ACC112 (cell line): ENCODE data around the gene WNT4.
A peak's percentile ranks its signal among the peaks of the same experiment; 100 is the strongest.

Experiments used
- H2AFZ ChIP-seq: fragments of 200-600 bp; sonication (generic); one replicate; pipeline ENCODE4 v1.6.0; 2017; ENCODE audit warnings: antibody characterized with exemption, low read length; ENCODE audit not compliant: unreplicated experiment
- H3K27ac ChIP-seq: fragments of 200-600 bp; sonication (generic); 2 replicates; pipeline ENCODE4 v1.5.1; 2014; ENCODE audit warnings: low read depth, mild to moderate bottlenecking, antibody characterized with exemption, low read length, moderate library complexity
- H3K27me3 ChIP-seq: fragments of 200-600 bp; sonication (generic); 2 replicates; pipeline ENCODE4 v1.6.1; 2014; ENCODE audit warnings: mild to moderate bottlenecking, antibody characterized with exemption, low read length, moderate library complexity, mixed read lengths; ENCODE audit not compliant: insufficient read depth
- H3K36me3 ChIP-seq: fragments of 200-600 bp; sonication (generic); 2 replicates; pipeline ENCODE4 v1.6.1; 2016; ENCODE audit warnings: mild to moderate bottlenecking, antibody characterized with exemption, low read length, moderate library complexity, mixed read lengths; ENCODE audit not compliant: insufficient read depth
- H3K4me1 ChIP-seq: fragments of 200-600 bp; sonication (generic); one replicate; pipeline ENCODE4 v1.6.1; 2016; ENCODE audit warnings: low read length, mixed read lengths; ENCODE audit not compliant: insufficient read depth, unreplicated experiment, control insufficient read depth
- H3K4me3 ChIP-seq: fragments of 200-600 bp; sonication (generic); 2 replicates; pipeline ENCODE4 v1.5.1; 2014; ENCODE audit warnings: mild to moderate bottlenecking, low read depth, low read length
- H3K79me2 ChIP-seq: fragments of 200-600 bp; sonication (generic); one replicate; pipeline ENCODE4 v1.6.0; 2016; ENCODE audit warnings: low read length; ENCODE audit not compliant: control insufficient read depth, unreplicated experiment, insufficient read depth

Gene WNT4

DNA sequence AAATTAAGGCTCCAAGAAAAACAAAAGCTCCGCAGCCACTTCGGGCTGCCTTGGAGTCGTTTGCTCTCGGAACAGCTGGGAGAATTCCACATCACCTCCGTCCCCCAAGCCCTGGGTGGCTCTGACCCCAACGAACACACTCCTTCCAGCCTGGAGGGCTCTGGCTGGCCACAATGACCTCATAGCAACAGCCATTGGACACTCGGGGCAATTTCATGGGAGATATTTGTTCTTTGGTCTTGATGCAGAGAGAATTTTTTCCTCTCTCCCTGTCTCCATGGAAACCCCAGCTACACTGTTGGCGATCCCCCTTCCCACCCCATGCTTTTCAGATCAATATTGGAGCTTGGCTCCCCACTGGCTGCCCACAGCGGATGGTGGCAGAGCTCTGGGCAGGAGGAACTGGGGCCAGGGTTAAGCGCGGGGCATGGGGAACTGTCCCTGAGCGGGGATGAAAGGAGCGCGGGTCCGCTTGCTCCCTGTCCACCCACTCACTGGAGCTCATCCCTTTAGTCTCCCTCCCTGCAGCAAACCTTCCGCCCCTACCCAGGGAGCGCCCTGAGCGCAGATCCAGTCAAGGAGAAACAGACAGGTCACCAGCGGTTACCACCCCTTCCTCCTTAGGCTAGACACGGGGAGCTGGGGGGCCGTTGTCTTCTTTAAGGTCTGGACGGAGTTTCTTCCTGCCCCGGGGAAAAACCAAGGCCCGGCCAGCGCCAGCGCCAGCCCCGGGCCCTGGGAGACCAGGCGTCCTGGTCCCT lies 1.2 kb downstream of the WNT4 start:
- Histone ChIP-seq H2AFZ (no peak overlapping the region), H3K27me3 (peaks cover 53% of the 10 kb centered on the region), H3K36me3 (no peaks in the 10 kb centered on the region), H3K79me2 (no peaks in the 10 kb centered on the region), H3K4me1 (peaks cover 4% of the 10 kb centered on the region), H3K27ac (no peak overlapping the region), H3K4me3 (peak overlapping the region; percentile 63; the same call in 1 of the 2 replicates)

DNA sequence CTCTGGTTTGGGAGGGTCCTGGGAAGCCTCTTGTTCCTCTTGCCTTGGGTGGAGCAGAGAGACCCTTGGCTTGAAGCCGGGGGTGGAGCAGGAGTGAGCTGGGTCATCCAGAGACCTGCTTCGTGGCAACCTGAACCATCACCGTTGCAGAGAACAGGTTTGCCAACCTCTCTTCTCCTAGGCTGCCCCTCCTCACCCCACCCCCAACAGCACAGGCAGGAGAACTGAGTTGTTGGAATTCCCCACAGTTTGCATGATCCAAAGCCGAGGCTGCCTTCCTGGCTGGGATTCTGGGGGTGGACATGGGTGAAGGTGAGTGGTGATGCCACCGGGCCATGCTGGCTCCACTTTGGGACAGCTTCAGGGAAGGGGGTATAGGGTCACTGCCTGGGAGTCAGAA lies 2.2 kb downstream of the WNT4 start:
- Histone ChIP-seq H3K79me2 (no peaks in the 10 kb centered on the region), H3K27ac (no peak overlapping the region), H3K36me3 (no peaks in the 10 kb centered on the region), H3K4me1 (peaks cover 4% of the 10 kb centered on the region), H2AFZ (no peak overlapping the region), H3K27me3 (peaks cover 50% of the 10 kb centered on the region), H3K4me3 (no peak overlapping the region)

DNA sequence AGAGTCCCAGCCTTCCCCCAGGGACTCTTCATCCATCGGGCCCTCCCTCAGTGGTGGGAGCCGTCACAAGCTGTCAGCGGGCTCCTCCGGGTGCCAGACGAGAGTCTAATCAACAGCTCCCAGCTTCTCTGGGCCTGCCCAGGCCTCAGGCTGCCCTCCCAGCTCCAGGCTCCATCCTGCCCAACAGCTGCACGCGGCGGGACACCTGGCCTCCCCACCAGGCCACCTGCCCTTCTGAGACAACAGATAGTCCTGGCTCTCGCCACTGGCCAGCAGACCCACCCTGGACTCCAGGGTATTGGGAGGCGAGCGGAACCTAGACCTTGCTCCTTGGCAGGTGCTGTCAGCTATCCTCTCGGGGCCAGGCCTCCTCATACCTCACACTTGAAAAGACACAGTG lies 3.1 kb downstream of the WNT4 start:
- H3K79me2 ChIP-seq = no peaks in the 10 kb centered on the region
- H3K4me1 ChIP-seq = peaks cover 4% of the 10 kb centered on the region
- no peak overlapping the region for H3K4me3 ChIP-seq
- H3K27ac ChIP-seq = no peak overlapping the region
- no peak overlapping the region for H2AFZ ChIP-seq
- H3K27me3 ChIP-seq = peaks cover 42% of the 10 kb centered on the region
- H3K36me3 ChIP-seq = no peaks in the 10 kb centered on the region

DNA sequence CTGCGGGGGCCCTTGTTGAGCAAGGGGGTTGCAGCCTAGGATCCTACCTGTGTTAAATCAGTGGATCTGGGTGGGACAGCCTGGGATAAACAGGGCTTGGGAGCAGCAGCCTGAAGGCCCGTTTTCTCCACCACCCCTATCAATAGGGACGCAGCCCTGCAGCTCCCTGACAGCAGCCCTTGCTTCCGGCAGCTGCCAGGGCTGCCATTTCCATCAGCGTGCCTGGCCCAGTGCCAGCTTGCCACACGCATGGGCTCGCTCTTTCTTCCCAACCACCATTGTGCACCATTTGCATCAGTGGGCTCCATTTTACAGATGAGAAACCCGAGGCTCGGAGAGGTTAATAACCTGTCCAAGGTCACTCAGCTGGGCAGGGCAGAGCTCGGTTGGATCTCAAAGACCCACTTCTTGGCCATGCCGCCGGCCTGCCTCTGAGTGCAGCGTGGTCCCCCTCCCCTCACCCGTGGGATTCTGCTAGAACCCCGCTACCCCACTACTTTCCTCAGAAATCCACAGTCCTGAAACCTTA lies 3.8 kb downstream of the WNT4 start:
- Histone ChIP-seq H3K79me2 (no peaks in the 10 kb centered on the region), H3K4me1 (peaks cover 4% of the 10 kb centered on the region), H3K27ac (no peak overlapping the region), H3K27me3 (peaks cover 36% of the 10 kb centered on the region), H3K4me3 (no peak overlapping the region), H2AFZ (no peak overlapping the region), H3K36me3 (no peaks in the 10 kb centered on the region)

DNA sequence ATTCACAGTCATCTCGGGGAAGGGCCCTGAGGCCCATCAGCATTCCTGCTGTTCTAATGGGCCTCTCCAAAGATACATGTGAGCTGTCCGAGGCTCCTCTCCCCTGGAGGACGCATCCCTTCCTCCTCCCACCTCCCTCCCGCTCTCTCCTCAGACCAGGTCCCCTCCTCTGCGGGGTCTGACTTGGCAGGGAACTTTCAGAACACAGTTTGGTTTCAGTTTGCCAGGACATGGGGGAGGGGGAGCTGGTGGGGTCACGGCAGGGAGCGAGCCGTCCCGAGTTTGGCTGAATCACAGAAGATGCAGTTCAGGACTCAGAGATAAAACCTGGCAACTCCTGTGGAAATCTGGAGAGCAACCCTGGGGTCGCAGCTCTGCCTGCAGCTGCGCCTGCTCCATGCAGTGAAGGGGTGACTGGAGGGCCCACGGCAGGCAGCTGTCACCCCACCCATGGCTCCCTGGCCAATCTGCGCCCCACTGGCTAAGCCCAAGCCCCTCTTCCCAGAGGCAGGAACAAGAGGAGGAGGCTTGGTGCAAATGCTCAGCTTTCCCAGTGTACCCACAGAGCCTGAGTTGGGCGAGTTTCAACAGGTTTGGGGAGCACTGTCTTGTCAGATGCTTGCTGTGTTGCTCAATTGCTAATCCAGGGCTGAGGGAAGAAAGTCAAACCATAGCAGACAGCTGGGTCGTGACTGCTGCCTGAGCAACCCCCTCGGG lies 5.7 kb downstream of the WNT4 start:
- H3K4me3 ChIP-seq = no peak overlapping the region
- H3K4me1 ChIP-seq = peaks cover 8% of the 10 kb centered on the region
- H3K79me2 ChIP-seq = no peaks in the 10 kb centered on the region
- H2AFZ ChIP-seq = no peak overlapping the region
- no peaks in the 10 kb centered on the region for H3K36me3 ChIP-seq
- H3K27me3 ChIP-seq = peaks cover 25% of the 10 kb centered on the region
- H3K27ac ChIP-seq = no peak overlapping the region

DNA sequence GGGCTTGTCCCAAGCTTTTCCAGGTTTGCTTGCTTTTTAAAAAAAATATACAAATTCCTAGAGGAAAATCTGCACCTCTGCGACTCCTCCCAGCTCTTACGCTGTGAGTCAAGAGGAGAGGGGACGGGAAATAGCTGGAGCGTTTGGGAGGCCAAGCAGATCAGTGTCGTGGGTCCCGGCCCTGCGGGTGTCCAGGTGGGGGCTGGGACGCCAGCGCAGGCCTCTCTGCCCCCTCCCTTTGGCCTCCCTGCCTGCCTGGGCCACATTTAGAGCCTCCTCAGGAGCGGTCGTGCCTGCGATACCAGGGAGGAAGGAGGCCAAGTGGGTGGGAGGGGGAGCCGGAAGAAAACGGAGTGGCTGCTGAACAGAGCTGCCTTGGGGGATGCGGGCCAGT lies 9.0 kb downstream of the WNT4 start:
- Histone ChIP-seq H3K4me1 (peaks cover 10% of the 10 kb centered on the region), H3K36me3 (no peaks in the 10 kb centered on the region), H3K27ac (no peak overlapping the region), H3K27me3 (no peaks in the 10 kb centered on the region), H3K4me3 (no peak overlapping the region), H2AFZ (no peak overlapping the region), H3K79me2 (no peaks in the 10 kb centered on the region)

DNA sequence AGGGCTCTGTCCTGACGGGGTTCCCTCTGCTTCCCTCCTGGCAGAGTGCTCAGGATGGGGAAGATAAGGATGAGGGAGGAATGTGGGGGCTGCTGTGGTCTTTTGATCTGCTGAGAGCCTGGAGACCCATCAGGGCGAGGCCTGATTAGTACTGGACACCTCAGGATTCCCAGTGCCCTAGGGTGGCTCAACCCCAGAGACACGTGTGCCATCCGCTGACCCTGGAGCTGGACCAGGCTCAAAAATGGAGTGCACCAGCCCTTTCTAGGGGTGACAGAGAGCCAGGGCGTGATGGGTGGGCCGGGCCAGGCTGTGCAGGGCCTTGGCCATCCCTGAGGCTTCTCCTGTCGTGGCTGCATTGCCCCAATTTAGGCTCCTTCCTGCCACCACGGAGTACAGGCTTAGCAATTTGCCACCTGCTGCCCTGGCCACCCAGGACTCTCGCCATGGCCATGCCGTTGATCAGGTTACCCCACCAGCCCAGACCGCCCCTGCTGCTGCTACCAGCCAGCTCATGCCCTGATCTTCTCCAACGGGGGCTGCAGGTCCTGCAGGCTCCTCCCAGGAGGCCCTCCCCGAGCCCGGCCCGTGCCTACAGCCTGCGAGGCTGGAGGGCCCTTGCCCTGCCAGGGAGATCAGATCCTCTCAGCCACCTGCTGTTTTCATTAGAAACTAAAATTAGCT lies 9.5 kb downstream of the WNT4 start:
- H3K4me1 ChIP-seq = peaks cover 10% of the 10 kb centered on the region
- H3K27me3 ChIP-seq = no peaks in the 10 kb centered on the region
- H3K4me3 ChIP-seq = no peak overlapping the region
- no peak overlapping the region for H2AFZ ChIP-seq
- no peak overlapping the region for H3K27ac ChIP-seq
- no peaks in the 10 kb centered on the region for H3K36me3 ChIP-seq
- no peaks in the 10 kb centered on the region for H3K79me2 ChIP-seq

DNA sequence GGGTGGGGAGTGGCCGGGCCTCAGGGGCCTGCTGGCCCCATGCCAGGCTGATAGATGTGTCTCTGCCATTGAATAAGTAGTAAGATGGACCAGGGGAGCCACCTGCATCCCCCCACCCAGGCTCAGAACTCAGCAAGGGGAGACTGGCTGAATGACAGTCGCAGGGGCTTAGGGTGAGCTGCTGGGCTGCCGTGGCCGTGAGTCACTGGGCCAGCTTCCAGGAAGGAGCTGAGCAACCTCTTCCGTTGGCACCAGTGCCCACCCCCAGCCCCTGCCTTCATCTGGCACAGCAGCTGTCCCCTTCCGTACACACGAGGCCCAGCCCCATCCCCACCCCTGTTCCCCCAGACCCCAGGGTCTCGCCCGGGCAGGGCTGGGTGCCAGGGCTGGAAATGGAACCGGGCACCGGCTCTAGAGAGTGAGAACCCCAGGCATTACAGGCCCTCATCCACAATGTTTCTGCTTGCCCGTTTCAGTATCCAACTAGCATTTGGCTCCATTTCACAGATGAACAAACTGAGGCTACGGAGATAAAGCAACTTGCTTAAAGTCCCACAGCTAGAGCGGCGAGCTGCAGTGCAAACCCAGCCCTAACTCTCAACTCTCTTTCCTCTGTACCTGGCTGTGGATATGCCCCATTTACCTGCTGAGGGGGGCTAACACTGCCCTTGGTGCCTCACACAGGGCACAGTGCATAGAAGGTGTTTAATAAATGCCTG lies 10.2 kb downstream of the WNT4 start:
- H3K36me3 ChIP-seq = no peaks in the 10 kb centered on the region
- no peak overlapping the region for H2AFZ ChIP-seq
- no peaks in the 10 kb centered on the region for H3K27me3 ChIP-seq
- no peaks in the 10 kb centered on the region for H3K79me2 ChIP-seq
- H3K4me3 ChIP-seq = no peak overlapping the region
- peaks cover 10% of the 10 kb centered on the region for H3K4me1 ChIP-seq
- H3K27ac ChIP-seq = no peak overlapping the region

DNA sequence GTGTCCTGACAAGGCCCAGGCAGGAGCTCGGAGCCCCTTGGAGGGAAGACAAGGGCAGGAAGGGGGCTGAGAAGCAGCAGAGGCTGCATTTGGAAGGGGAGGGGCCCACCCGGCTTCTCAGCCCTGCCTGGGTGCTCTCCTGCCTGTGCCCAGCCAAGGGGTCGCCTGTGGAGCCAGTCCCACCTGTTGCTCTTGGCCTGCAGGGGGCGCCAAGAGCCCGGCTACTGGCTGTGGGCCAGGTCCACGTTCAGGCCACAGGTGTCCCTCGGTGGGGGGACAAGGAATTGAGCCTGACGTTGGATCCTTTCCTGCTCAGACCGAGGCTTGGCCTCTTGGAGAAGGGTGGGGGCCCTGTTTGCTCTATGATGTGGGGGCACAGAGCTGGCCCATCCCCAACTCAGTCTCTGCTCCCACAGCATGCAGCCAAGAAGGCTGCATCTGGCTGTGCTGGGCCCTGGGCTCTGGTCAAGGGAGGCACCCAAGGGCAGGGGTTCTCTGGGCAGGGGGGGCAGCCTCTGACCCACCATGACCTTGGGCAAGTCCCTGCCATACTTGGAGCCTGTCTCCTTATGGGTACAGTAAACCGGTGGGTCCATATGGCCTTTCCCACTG lies 10.9 kb downstream of the WNT4 start:
- no peak overlapping the region for H3K4me3 ChIP-seq
- H2AFZ ChIP-seq = no peak overlapping the region
- H3K79me2 ChIP-seq = no peaks in the 10 kb centered on the region
- no peaks in the 10 kb centered on the region for H3K36me3 ChIP-seq
- H3K4me1 ChIP-seq = peaks cover 7% of the 10 kb centered on the region
- no peak overlapping the region for H3K27ac ChIP-seq
- H3K27me3 ChIP-seq = no peaks in the 10 kb centered on the region

DNA sequence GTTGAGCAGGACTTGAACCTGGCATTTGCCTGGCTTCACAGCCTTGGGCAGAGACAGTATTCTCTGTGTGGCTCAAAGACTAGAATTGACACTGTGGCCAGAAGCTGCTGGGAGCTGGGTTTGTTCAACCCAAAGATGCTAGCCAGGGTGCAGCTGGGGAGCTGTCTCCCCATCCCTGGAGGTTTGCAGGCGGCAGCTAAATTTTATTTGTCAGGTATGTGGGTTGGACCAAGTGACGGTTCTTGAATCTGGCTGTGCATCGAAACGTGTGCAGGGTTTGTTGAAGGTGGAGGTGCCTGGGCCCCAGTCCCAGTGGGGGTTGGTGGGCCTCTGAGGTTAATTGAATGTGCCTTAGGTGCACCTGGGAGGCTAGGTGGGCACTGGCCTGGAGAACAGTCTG lies 11.8 kb downstream of the WNT4 start:
- Histone ChIP-seq H2AFZ (no peak overlapping the region), H3K27me3 (no peaks in the 10 kb centered on the region), H3K36me3 (no peaks in the 10 kb centered on the region), H3K79me2 (no peaks in the 10 kb centered on the region), H3K4me3 (no peak overlapping the region), H3K4me1 (peaks cover 6% of the 10 kb centered on the region), H3K27ac (no peak overlapping the region)
